ENCODE results near the gene MIS12. TPM values are rescaled to one million over a fixed set of nuclear protein-coding genes. Genes with fewer than 3 reads are reported as not detected.

MIS12 gene
- total and polyA plus RNA-seq, 9 of the 15 experiments (the other 6 are each of a cell fraction or from before 2014, with no cell fraction given), result 13.5 to 31.9 (median 25.5) TPM

DNA sequence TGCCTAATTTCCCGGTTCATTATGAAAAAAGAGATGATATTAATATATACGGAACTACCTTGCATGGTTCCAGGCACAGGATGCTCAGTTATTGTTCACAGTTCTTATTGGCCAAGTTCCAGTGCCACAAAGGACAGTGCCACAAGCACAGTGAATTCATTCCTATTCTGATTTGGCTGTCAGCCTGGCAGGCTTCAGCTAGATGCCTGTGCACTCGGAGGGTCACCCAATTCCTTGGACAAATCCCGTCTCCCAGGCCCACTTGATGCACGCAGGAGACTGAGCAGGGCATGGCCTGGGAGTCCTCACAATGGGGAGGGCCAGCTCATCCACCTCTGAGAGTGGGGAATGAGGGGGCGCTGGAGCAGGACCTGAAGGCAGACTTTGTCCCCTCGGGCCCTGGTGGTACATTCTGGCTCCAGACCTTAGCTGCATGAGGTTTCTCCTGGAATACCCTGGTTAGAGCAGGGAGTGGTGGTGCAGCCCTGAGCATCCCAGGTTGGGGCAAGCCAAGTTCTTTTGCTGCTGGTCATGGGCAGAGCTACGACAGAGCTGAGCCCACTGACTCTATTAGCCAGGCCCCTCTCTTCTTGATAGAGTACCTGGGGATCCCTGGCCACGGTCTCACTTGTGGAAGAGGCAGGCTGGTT lies 41.4 kb downstream of the MIS12 start:
- DNase-seq (ENCODE audit: extremely low read depth in 1 of 4, low spot score in 3 of 4) (no peak), FAIRE-seq (no peak), ATAC-seq (no peak)
- ChIA-PET CTCF (ENCODE audit: low intra/inter-chr PET ratio) (no interaction called here), POLR2A (interaction anchor here (1.7 kb wide), 1 partner anchor 15 kb away, joined by 3 read pairs; no protein-coding TSS in a partner anchor)
- Histone ChIP-seq H3K36me3 (ENCODE audit: control insufficient read depth, insufficient read depth, low read length) (peaks cover 85% of the 10 kb centered on the region; the same call in 2 of the 3 replicates), H3K79me2 (ENCODE audit: control insufficient read depth, insufficient read depth, low read length) (no peaks in the 10 kb centered on the region), H3K9me1 (ENCODE audit: control insufficient read depth, insufficient read depth, low read length) (peaks cover 3% of the 10 kb centered on the region), H3K9me3 (replicated peaks; ENCODE audit: control insufficient read depth, insufficient read depth, low read depth, low read length) (no peaks in the 10 kb centered on the region), H3K27me3 (ENCODE audit: control insufficient read depth in 2 of 2, insufficient read depth in 2 of 2, low read length in 2 of 2) (no peaks in the 10 kb centered on the region), H3K9ac (ENCODE audit: insufficient read depth in 1 of 2, low read depth in 2 of 2, low read length in 2 of 2) (no peak overlapping the region), H3K4me3 (no peak overlapping the region), H4K20me1 (replicated peaks; ENCODE audit: control insufficient read depth, insufficient read depth, low read length) (no peaks in the 10 kb centered on the region), H3K4me1 (replicated peaks in 1 of 2; ENCODE audit: control insufficient read depth in 2 of 2, insufficient read depth in 2 of 2, low read length in 2 of 2) (no peaks in the 10 kb centered on the region; a peak in 1 of 5 replicates), H3K27ac (ENCODE audit: extremely low read depth, low read depth, low read length) (no peak overlapping the region), H2AFZ (ENCODE audit: low read depth, low read length) (no peak overlapping the region), H3K4me2 (ENCODE audit: insufficient read depth, low read length) (no peak overlapping the region)
- no TSS peak for BruUV-seq (replicated peaks)
- intact Hi-C loops (cut with micrococcal nuclease) (no loop called here), in situ Hi-C loops (cut with MboI) (no loop called here)
- WGBS (ENCODE audit: insufficient coverage, low coverage, missing lambda C conversion rate), result 84% methylated on average over 6 of the region's 9 CpGs
- TF ChIP-seq NEUROD1 (IDR thresholded peaks at IDR 0.05; ENCODE audit: borderline replicate concordance, low read depth, low read length, partially characterized antibody) (no peak), SIN3B (IDR thresholded peaks at IDR 0.05; ENCODE audit: low read depth) (no peak), HNRNPL (IDR thresholded peaks at IDR 0.05; ENCODE audit: low read depth, low read length) (no peak), ZNF830 (CRISPR knock-in tag; IDR thresholded peaks at IDR 0.05) (no peak), MEF2D (tag; conservative IDR thresholded peaks at IDR 0.05; ENCODE audit: low read depth) (no peak), SPI1 (IDR thresholded peaks at IDR 0.05; ENCODE audit: borderline replicate concordance, low read depth, low read length) (no peak), KLF16 (IDR thresholded peaks at IDR 0.05) (no peak), RBM17 (IDR thresholded peaks at IDR 0.05; ENCODE audit: borderline replicate concordance, low read depth, low read length) (no peak), ELF2 (CRISPR knock-in tag; IDR thresholded peaks at IDR 0.05) (no peak), CBFA2T2 (conservative IDR thresholded peaks at IDR 0.05) (no peak), ZNF3 (CRISPR knock-in tag; IDR thresholded peaks at IDR 0.05) (no peak)
- TF ChIP-seq, protein P1, sequence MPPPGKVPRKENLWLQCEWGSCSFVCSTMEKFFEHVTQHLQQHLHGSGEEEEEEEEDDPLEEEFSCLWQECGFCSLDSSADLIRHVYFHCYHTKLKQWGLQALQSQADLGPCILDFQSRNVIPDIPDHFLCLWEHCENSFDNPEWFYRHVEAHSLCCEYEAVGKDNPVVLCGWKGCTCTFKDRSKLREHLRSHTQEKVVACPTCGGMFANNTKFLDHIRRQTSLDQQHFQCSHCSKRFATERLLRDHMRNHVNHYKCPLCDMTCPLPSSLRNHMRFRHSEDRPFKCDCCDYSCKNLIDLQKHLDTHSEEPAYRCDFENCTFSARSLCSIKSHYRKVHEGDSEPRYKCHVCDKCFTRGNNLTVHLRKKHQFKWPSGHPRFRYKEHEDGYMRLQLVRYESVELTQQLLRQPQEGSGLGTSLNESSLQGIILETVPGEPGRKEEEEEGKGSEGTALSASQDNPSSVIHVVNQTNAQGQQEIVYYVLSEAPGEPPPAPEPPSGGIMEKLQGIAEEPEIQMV (tag; conservative IDR thresholded peaks at IDR 0.05; ENCODE audit: low read depth), result no peak
- TF ChIP-seq, protein P2, sequence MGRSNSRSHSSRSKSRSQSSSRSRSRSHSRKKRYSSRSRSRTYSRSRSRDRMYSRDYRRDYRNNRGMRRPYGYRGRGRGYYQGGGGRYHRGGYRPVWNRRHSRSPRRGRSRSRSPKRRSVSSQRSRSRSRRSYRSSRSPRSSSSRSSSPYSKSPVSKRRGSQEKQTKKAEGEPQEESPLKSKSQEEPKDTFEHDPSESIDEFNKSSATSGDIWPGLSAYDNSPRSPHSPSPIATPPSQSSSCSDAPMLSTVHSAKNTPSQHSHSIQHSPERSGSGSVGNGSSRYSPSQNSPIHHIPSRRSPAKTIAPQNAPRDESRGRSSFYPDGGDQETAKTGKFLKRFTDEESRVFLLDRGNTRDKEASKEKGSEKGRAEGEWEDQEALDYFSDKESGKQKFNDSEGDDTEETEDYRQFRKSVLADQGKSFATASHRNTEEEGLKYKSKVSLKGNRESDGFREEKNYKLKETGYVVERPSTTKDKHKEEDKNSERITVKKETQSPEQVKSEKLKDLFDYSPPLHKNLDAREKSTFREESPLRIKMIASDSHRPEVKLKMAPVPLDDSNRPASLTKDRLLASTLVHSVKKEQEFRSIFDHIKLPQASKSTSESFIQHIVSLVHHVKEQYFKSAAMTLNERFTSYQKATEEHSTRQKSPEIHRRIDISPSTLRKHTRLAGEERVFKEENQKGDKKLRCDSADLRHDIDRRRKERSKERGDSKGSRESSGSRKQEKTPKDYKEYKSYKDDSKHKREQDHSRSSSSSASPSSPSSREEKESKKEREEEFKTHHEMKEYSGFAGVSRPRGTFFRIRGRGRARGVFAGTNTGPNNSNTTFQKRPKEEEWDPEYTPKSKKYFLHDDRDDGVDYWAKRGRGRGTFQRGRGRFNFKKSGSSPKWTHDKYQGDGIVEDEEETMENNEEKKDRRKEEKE (IDR thresholded peaks at IDR 0.05; ENCODE audit: borderline replicate concordance in 1 of 2, control insufficient read depth in 1 of 2, low read depth in 2 of 2, low read length in 1 of 2), result no peak
- TF ChIP-seq, protein P3, sequence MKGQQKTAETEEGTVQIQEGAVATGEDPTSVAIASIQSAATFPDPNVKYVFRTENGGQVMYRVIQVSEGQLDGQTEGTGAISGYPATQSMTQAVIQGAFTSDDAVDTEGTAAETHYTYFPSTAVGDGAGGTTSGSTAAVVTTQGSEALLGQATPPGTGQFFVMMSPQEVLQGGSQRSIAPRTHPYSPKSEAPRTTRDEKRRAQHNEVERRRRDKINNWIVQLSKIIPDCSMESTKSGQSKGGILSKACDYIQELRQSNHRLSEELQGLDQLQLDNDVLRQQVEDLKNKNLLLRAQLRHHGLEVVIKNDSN (CRISPR knock-in tag; IDR thresholded peaks at IDR 0.05), result no peak
- TF ChIP-seq, protein P4, sequence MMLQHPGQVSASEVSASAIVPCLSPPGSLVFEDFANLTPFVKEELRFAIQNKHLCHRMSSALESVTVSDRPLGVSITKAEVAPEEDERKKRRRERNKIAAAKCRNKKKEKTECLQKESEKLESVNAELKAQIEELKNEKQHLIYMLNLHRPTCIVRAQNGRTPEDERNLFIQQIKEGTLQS (IDR thresholded peaks at IDR 0.05), result no peak
- TF ChIP-seq, protein P4 (CRISPR knock-in tag; conservative IDR thresholded peaks at IDR 0.05), result no peak

Data from K562 (cell line).